Kidney (tissue), 14 donors: ENCODE results near the gene HNRNPA3. TPM values are rescaled to one million over a fixed set of nuclear protein-coding genes. Genes with fewer than 3 reads are reported as not detected.

Experiments
- DNase-seq, 5 donors: peaks; one replicate each; pipeline ENCODE4 v3.0.0-alpha.2; 2013 to 2020
- FAIRE-seq: peaks from 2 replicates; lab custom pipeline; 2012; peaks lifted over from hg19 to GRCh38; lab: Jason Lieb, UNC
- H3K27ac ChIP-seq, 2 donors: one replicate each; pipeline ENCODE4 v1.7.0; 2013; ENCODE audit warnings: low read depth in 2 of 2, low read length in 2 of 2, inconsistent platforms in 1 of 2
- H3K27me3 ChIP-seq: one replicate; pipeline ENCODE4 v1.7.1; 2013; ENCODE audit warnings: low read length, inconsistent platforms; ENCODE audit not compliant: control insufficient read depth, insufficient read depth
- H3K36me3 ChIP-seq, 3 donors: one replicate each; pipeline versions ENCODE4 v1.7.0 to v1.7.1; 2013; ENCODE audit warnings: low read length in 3 of 3, control low read depth in 1 of 3, inconsistent platforms in 1 of 3; ENCODE audit not compliant: insufficient read depth in 3 of 3, control insufficient read depth in 2 of 3
- H3K4me1 ChIP-seq, 3 donors: one replicate each; pipeline versions ENCODE4 v1.7.0 to v1.7.1; 2013; ENCODE audit warnings: low read length in 3 of 3, inconsistent platforms in 1 of 3, low read depth in 1 of 3; ENCODE audit not compliant: control insufficient read depth in 2 of 3, insufficient read depth in 2 of 3
- H3K4me3 ChIP-seq, 3 donors: one replicate each; pipeline versions ENCODE4 v1.7.0 to v1.8.1; 2013; ENCODE audit warnings: low read length in 3 of 3, control low read depth in 1 of 3, inconsistent platforms in 1 of 3
- H3K9ac ChIP-seq, 3 donors: one replicate each; pipeline versions ENCODE4 v1.7.0 to v1.7.1; 2013; ENCODE audit warnings: low read length in 3 of 3, control low read depth in 1 of 3, inconsistent platforms in 1 of 3
- H3K9me3 ChIP-seq, 3 donors: one replicate each; pipeline versions ENCODE4 v1.7.0 to v1.7.1; 2013; ENCODE audit warnings: low read length in 3 of 3, control low read depth in 1 of 3, inconsistent platforms in 1 of 3; ENCODE audit not compliant: control insufficient read depth in 2 of 3, insufficient read depth in 1 of 3
- intact Hi-C: fragments of 100-400 bp; cut with DNase I; formaldehyde crosslinking; loops from one replicate; pipeline ENCODE4 v1.11.1; 2022
- polyA plus RNA-seq: library from polyadenylated mRNA; stranded (reverse); fragments of 350-450 nt; fragmentation: Illumina TruSeq; extraction: RNeasy Lipid Tissue Mini Kit (QIAGEN cat#74804); gene quantifications from one replicate; pipeline ENCODE4 v1.2.3, GENCODE V29; 2014; ENCODE audit warnings: low read depth, low replicate concordance; ENCODE audit not compliant: insufficient read depth
- total RNA-seq: library from RNA; stranded (reverse); fragmentation: NEBNext Ultra II Directional; extraction: Animal tissue kit (Norgen Biotek cat#: 25700); gene quantifications from one replicate; pipeline ENCODE4 v1.2.1, GENCODE V29; 2021
- TF ChIP-seq, protein P1 (sequence below): IDR thresholded peaks from 3 replicates; pipeline ENCODE4 v1.5.1; 2012; ENCODE audit warnings: mild to moderate bottlenecking, moderate library complexity, borderline replicate concordance; ENCODE audit not compliant: insufficient read depth; ENCODE audit errors: extremely low read depth
- donor health status: control.
- donor health status: control.
- donor health status: control.
- donor health status: control.
- donor health status: control.
- donor health status: DM: yes; HTN: yes; CAD: no.
- donor health status: Normal renal cell carcinoma (clear cell type).

Gene HNRNPA3
- total and polyA plus RNA-seq, 2 donors from 2014 or later = 156 to 173 TPM

DNA sequence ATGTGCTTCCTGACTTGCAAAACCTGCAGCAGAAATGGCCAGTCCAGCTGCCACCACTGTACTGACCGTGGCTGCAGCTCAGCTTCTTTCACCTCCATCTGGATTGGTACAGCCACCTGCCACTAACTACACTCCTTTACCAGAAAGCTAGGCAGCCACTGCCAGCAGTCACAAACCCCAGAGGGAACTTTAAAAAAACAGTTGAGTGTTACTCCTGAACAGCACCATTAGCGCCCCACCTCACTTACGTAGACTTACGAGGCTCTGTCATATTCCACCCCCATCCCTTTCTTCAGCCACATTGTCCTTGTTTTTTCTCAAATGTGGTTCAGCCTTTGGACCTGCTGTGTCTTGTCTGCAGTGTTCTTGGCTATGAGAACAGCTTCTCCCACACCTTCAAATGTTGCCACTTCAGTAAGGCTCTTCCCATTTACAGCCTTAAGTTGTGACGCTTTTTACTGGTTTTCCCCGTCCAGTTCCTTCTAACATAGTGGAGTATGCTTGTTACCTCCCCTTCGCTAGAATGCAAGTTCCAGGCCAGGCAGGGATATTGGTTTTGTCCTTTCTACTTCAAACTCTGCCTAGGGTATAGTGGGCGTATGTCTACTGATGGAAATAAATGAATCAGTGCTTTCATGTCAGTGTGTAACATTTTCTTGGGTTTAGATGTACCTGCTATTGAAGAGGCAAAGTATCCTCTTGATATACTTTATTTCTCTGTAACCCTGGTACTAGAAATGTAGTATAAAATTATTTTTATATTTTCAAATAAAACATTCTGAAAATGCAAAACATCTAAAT, 17.0 kb downstream of the HNRNPA3 start:
- TF ChIP-seq, protein P1, sequence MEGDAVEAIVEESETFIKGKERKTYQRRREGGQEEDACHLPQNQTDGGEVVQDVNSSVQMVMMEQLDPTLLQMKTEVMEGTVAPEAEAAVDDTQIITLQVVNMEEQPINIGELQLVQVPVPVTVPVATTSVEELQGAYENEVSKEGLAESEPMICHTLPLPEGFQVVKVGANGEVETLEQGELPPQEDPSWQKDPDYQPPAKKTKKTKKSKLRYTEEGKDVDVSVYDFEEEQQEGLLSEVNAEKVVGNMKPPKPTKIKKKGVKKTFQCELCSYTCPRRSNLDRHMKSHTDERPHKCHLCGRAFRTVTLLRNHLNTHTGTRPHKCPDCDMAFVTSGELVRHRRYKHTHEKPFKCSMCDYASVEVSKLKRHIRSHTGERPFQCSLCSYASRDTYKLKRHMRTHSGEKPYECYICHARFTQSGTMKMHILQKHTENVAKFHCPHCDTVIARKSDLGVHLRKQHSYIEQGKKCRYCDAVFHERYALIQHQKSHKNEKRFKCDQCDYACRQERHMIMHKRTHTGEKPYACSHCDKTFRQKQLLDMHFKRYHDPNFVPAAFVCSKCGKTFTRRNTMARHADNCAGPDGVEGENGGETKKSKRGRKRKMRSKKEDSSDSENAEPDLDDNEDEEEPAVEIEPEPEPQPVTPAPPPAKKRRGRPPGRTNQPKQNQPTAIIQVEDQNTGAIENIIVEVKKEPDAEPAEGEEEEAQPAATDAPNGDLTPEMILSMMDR = no peak
- Histone ChIP-seq H3K36me3 (peaks cover 15 to 48% (median 36%) of the 10 kb centered on the region in 3 donors), H3K27ac (peak overlapping the region in 1 of 2 donors; percentile 34), H3K9me3 (no peaks in the 10 kb centered on the region), H3K27me3 (no peaks in the 10 kb centered on the region), H3K9ac (no peak overlapping the region), H3K4me1 (peaks cover 0 to 11% (median 11%) of the 10 kb centered on the region in 3 donors), H3K4me3 (no peak overlapping the region)
- no peak for FAIRE-seq
- intact Hi-C loops = no loop called here
- DNase-seq = no peak

DNA sequence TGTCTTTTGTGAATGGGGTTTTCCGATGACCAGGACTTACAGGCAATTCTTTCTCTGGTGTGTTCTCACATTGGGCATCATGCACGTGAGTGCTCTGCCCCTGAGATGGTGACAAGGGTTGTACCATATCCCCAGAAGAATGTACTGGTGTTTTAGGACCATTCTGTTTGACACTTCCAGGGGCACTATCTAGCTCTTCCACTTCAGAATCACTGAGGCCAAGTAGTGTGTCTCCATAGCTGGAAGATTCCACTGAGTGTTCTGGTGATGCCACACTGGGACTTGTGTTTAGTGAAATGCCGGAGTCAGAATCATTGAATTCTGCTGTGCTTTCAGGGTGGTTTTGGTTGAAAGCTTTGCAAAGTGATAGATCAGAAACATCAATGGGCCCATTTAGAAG, 18.7 kb downstream of the HNRNPA3 start:
- no peaks in the 10 kb centered on the region for H3K9me3 ChIP-seq
- FAIRE-seq = no peak
- no peak overlapping the region for H3K4me3 ChIP-seq
- TF ChIP-seq, protein P1 = no peak
- intact Hi-C loops = no loop called here
- H3K9ac ChIP-seq = no peak overlapping the region
- H3K27me3 ChIP-seq = no peaks in the 10 kb centered on the region
- no peak for DNase-seq
- no peak overlapping the region for H3K27ac ChIP-seq
- H3K4me1 ChIP-seq = peaks cover 0 to 11% (median 11%) of the 10 kb centered on the region in 3 donors
- peaks cover 15 to 48% (median 36%) of the 10 kb centered on the region in 3 donors for H3K36me3 ChIP-seq

DNA sequence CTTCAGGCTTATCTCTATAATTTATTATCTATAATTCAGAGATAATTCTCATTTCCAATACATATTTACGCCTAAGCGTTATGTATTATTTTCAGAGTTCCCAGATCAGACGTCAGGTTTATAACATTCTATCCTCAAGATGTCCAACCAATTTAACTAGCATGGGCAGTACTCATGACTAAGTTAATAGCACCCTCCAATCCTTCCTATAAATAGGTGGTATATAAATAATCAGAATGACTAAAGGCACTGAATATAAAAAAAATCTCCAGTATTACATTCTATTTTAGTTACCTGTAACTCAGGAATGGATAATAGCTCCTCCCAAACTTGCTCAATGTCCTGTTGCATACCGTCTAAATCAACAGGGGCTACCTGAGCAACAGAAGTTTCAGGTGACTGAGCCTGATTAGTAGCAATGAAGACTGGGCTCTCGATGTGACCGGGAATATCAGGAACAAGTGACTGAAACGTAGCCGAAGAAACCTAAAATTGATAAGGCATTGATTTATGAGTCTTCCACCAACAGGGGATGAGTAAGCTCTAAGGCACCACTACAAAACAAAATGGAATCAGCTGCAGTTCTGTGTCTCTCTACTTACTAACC, 19.6 kb downstream of the HNRNPA3 start:
- Histone ChIP-seq H3K4me1 (peaks cover 0 to 14% (median 11%) of the 10 kb centered on the region in 3 donors), H3K27me3 (no peaks in the 10 kb centered on the region), H3K27ac (no peak overlapping the region), H3K9ac (no peak overlapping the region), H3K9me3 (no peaks in the 10 kb centered on the region), H3K4me3 (no peak overlapping the region), H3K36me3 (peaks cover 15 to 48% (median 36%) of the 10 kb centered on the region in 3 donors)
- FAIRE-seq (no peak), DNase-seq (no peak)
- TF ChIP-seq, protein P1 = no peak
- intact Hi-C loops = no loop called here
